Ishikawa (cell line): ENCODE data around the gene ARHGEF17.

Source experiments
- CEBPB ChIP-seq: IDR thresholded peaks from 2 replicates; pipeline ENCODE4 v1.6.1; 2012
- CREB1 ChIP-seq: IDR thresholded peaks from 2 replicates; pipeline ENCODE4 v1.6.1; 2012; ENCODE audit warnings: low read depth
- EGR1 ChIP-seq: IDR thresholded peaks from 2 replicates; pipeline ENCODE4 v1.6.1; 2012
- EP300 ChIP-seq: IDR thresholded peaks from 2 replicates; pipeline ENCODE4 v1.6.1; 2012; ENCODE audit warnings: borderline replicate concordance
- FOXM1 ChIP-seq: IDR thresholded peaks from 2 replicates; pipeline ENCODE4 v1.6.1; 2012; ENCODE audit warnings: low read depth, borderline replicate concordance
- NFIC ChIP-seq: IDR thresholded peaks from 2 replicates; pipeline ENCODE4 v1.6.1; 2012
- RAD21 ChIP-seq: IDR thresholded peaks from 2 replicates; pipeline ENCODE4 v1.6.1; 2012; ENCODE audit warnings: low read depth
- TAF1 ChIP-seq: IDR thresholded peaks from 2 replicates; pipeline ENCODE4 v1.6.1; 2012; ENCODE audit warnings: low read depth, mild to moderate bottlenecking
- TCF12 ChIP-seq: IDR thresholded peaks from 2 replicates; pipeline ENCODE4 v1.6.1; 2012; ENCODE audit warnings: low read depth
- TEAD4 ChIP-seq: IDR thresholded peaks from 2 replicates; pipeline ENCODE4 v1.6.1; 2012
- YY1 ChIP-seq: IDR thresholded peaks from 2 replicates; pipeline ENCODE4 v1.6.1; 2012; ENCODE audit warnings: low read depth
- ZBTB7A ChIP-seq: IDR thresholded peaks from 2 replicates; pipeline ENCODE4 v1.6.1; 2012; ENCODE audit warnings: low read depth
- TF ChIP-seq, protein P1 (sequence below): IDR thresholded peaks from 2 replicates; pipeline ENCODE4 v1.6.1; 2012; ENCODE audit warnings: low read depth, mild to moderate bottlenecking
- TF ChIP-seq, protein P2 (sequence below): IDR thresholded peaks from 2 replicates; pipeline ENCODE4 v1.6.1; 2012
- TF ChIP-seq, protein P3 (sequence below): IDR thresholded peaks from 2 replicates; pipeline ENCODE4 v1.6.1; 2012

Gene ARHGEF17

DNA sequence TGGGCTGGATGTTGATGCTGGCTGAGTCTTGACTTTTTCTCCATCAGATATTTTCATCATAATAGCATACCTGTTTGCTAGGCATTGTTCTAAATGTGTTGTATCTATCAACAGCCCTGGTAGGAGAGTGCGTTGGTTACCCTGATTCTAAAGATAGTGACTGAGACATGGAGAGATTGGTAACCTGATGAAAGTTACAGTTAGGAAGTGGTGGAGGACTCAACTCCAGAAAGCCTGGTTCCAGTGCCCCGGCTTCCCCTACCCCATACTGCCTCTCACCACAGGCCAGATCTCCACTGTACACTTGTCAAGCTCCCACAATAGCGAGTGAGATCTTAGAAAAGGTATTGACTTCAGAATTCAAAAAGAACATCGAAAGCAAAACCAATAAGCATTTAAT is 45.3 kb downstream of the ARHGEF17 start:
- TF ChIP-seq TCF12 (no peak), RAD21 (no peak), YY1 (no peak), NFIC (no peak), ZBTB7A (no peak), EP300 (no peak), CEBPB (no peak), TAF1 (no peak), FOXM1 (no peak)

DNA sequence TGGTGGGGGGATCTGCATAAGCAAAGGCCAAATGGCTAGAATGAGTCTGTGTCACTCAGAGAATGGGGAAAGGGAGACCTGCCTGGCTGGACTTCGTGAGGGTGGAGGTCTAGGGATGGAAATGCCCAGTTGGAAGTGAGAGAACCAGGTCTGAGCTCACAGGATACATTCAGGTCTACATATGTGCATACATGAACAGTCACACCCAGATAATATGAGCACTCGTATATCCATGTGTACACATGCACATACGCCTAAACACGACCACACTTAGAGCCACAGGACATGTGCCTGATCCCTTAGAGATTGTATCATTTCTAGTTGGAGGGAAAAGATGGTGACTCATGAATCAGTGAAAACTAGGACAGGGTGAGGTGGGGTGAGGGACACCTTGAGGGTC is 47.0 kb downstream of the ARHGEF17 start:
- no peak for TF ChIP-seq RAD21
- TF ChIP-seq NFIC = no peak
- TF ChIP-seq, protein P1, sequence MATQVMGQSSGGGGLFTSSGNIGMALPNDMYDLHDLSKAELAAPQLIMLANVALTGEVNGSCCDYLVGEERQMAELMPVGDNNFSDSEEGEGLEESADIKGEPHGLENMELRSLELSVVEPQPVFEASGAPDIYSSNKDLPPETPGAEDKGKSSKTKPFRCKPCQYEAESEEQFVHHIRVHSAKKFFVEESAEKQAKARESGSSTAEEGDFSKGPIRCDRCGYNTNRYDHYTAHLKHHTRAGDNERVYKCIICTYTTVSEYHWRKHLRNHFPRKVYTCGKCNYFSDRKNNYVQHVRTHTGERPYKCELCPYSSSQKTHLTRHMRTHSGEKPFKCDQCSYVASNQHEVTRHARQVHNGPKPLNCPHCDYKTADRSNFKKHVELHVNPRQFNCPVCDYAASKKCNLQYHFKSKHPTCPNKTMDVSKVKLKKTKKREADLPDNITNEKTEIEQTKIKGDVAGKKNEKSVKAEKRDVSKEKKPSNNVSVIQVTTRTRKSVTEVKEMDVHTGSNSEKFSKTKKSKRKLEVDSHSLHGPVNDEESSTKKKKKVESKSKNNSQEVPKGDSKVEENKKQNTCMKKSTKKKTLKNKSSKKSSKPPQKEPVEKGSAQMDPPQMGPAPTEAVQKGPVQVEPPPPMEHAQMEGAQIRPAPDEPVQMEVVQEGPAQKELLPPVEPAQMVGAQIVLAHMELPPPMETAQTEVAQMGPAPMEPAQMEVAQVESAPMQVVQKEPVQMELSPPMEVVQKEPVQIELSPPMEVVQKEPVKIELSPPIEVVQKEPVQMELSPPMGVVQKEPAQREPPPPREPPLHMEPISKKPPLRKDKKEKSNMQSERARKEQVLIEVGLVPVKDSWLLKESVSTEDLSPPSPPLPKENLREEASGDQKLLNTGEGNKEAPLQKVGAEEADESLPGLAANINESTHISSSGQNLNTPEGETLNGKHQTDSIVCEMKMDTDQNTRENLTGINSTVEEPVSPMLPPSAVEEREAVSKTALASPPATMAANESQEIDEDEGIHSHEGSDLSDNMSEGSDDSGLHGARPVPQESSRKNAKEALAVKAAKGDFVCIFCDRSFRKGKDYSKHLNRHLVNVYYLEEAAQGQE = no peak
- no peak for TF ChIP-seq FOXM1
- TF ChIP-seq, protein P2, sequence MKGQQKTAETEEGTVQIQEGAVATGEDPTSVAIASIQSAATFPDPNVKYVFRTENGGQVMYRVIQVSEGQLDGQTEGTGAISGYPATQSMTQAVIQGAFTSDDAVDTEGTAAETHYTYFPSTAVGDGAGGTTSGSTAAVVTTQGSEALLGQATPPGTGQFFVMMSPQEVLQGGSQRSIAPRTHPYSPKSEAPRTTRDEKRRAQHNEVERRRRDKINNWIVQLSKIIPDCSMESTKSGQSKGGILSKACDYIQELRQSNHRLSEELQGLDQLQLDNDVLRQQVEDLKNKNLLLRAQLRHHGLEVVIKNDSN = no peak
- no peak for TF ChIP-seq ZBTB7A
- TF ChIP-seq EGR1 = no peak
- TF ChIP-seq TAF1 = no peak
- no peak for TF ChIP-seq CEBPB
- TF ChIP-seq TCF12 = no peak
- TF ChIP-seq, protein P3, sequence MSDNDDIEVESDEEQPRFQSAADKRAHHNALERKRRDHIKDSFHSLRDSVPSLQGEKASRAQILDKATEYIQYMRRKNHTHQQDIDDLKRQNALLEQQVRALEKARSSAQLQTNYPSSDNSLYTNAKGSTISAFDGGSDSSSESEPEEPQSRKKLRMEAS = no peak
- TF ChIP-seq YY1 = no peak
- no peak for TF ChIP-seq EP300
- TF ChIP-seq TEAD4 = no peak
- no peak for TF ChIP-seq CREB1

DNA sequence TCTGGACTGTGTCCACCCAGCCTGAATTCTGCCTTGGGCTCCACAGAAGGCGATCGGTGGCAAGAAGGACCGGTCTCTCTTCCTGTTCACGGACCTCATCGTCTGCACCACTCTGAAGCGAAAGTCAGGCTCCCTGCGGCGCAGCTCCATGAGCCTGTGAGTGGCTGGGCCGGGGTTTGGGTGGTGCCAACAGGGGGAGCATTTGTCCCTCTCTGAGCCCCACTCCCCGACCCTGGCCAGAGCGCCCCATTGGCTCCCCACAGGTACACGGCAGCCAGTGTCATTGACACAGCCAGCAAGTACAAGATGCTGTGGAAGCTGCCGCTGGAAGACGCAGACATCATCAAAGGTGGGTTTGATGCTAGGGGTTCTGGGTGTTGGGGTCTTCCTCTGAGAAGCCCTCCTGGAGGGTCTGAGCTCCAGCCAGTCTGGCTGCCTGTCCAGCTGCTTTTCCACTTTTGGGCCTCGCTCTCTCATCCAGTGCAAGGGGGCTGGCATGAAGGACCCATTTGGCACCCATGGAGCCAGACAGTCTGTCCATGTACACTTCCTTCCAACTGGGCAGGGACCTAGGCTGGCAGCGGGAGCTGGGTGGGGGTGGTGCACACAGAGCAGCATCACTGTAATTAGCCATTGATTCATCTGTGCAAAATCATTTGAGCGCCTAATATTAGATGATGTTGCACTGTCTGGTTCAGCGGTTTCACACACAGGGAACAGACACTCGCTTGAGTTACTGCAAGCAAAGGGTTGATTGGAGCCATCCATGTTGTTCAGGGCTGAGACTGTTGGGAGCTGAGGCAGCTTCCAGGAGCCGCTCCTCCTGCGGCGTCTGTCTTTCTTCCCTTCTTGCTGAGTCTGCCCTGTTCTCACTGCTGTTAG is 49.1 kb downstream of the ARHGEF17 start:
- TF ChIP-seq CEBPB (no peak), NFIC (no peak), ZBTB7A (no peak), EP300 (no peak), TCF12 (no peak), EGR1 (no peak), YY1 (no peak), RAD21 (no peak), FOXM1 (no peak), TAF1 (no peak), TEAD4 (no peak)
- TF ChIP-seq, protein P2 = no peak
- TF ChIP-seq, protein P1 = no peak
- TF ChIP-seq, protein P3 = no peak

DNA sequence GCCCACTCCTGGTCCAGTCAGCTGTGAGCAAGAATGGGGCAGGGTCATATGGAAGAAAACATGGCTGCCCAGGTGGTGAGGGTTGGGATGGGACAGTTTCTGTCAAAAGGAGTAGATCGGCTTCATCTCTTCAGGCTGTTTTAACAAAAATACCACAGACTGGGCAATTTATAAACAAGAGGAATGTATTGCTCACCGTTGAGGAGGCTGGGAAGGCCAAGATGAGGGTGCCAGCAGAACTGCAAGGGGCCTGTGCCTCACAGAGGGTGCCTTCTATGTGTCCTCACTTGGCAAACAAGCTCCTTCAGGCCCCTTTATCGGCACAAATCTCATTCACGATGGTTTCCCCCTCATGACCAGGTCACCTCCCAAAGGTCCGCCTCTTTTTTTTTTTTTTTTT is 50.0 kb downstream of the ARHGEF17 start:
- TF ChIP-seq, protein P1 = no peak
- TF ChIP-seq, protein P3 = no peak
- TF ChIP-seq FOXM1 = no peak
- no peak for TF ChIP-seq EP300
- no peak for TF ChIP-seq TCF12
- TF ChIP-seq, protein P2 = no peak
- no peak for TF ChIP-seq RAD21
- TF ChIP-seq TEAD4 = no peak
- no peak for TF ChIP-seq NFIC
- TF ChIP-seq TAF1 = no peak
- no peak for TF ChIP-seq CEBPB
- no peak for TF ChIP-seq YY1
- TF ChIP-seq EGR1 = no peak
- no peak for TF ChIP-seq CREB1
- no peak for TF ChIP-seq ZBTB7A
